Activated CD4-positive, alpha-beta T cell treated with anti-CD3 and anti-CD28 coated beads for 36 hours (primary cell): Measurements from ENCODE around the gene CBX2. TPM values are rescaled to one million over a fixed set of nuclear protein-coding genes. Genes with fewer than 3 reads are reported as not detected.

Experiments used
- ATAC-seq: fragments of 200-7000 bp; cut with Tn5 transposase; one replicate; pipeline ENCODE4 v1.10.0; 2021; ENCODE audit warnings: mild to moderate bottlenecking, moderate library complexity
- CTCF ChIA-PET: fragments of 350-600 bp; sonication (Branson Sonifier 250); formaldehyde crosslinking; loops from one replicate; lab custom pipeline; 2021; ENCODE audit warnings: antibody characterized with exemption; lab: Charles Lee
- POLR2A ChIA-PET: fragments of 350-600 bp; sonication (Branson Sonifier 250); formaldehyde crosslinking; loops from one replicate; lab custom pipeline; 2021; ENCODE audit warnings: antibody characterized with exemption, inconsistent platforms; lab: Charles Lee
- DNase-seq: peaks from one replicate; pipeline ENCODE4 v3.0.0-alpha.2; 2020
- H3K27ac Mint-ChIP-seq: one replicate; pipeline ENCODE4 v1.8.0; 2021; ENCODE audit warnings: mixed read lengths
- H3K27me3 Mint-ChIP-seq: one replicate; pipeline ENCODE4 v1.8.0; 2021; ENCODE audit warnings: mixed read lengths
- H3K36me3 Mint-ChIP-seq: one replicate; pipeline ENCODE4 v1.8.0; 2021; ENCODE audit warnings: low read depth, mixed read lengths
- H3K4me1 Mint-ChIP-seq: one replicate; pipeline ENCODE4 v1.8.0; 2021; ENCODE audit warnings: mixed read lengths
- H3K4me3 Mint-ChIP-seq: one replicate; pipeline ENCODE4 v1.8.0; 2021; ENCODE audit warnings: mild to moderate bottlenecking, moderate library complexity, mixed read lengths
- H3K9me3 Mint-ChIP-seq: one replicate; pipeline ENCODE4 v1.8.0; 2021; ENCODE audit warnings: low read depth, mixed read lengths
- intact Hi-C, 2 experiments: fragments of 100-400 bp; cut with DNase I in 1 of 2; cut with micrococcal nuclease in 1 of 2; formaldehyde crosslinking; loops; one replicate each; pipeline versions ENCODE4 v1.14.2 to v1.15.1; 2022 to 2024; cut with DNase I, micrococcal nuclease
- total RNA-seq, 2 experiments: library from RNA; stranded (reverse); gene quantifications; one replicate each; pipeline ENCODE4 v1.2.3, GENCODE V29; 2021

CBX2 gene
- total RNA-seq, 2 experiments from 2014 or later: 4.2 to 4.3 TPM

GRCh38 chr17:79796763-79797491 lies 19.0 kb downstream of the CBX2 start, which contains the start of gene CBX8:
TSS of gene CBX8 (minus strand) at chr17:79797077. CDS start at chr17:79796998, 79 bp downstream.
- peaks cover 35% of the 10 kb centered on the region for H3K27me3 Mint-ChIP-seq

GRCh38 chr17:79797492-79798298 lies 19.7 kb downstream of the CBX2 start:
- Mint-ChIP-seq H3K4me3 (peak overlapping the region; percentile 79), H3K36me3 (no peaks in the 10 kb centered on the region), H3K9me3 (peaks cover 1% of the 10 kb centered on the region), H3K27ac (no peak overlapping the region), H3K4me1 (peaks cover 34% of the 10 kb centered on the region), H3K27me3 (peaks cover 35% of the 10 kb centered on the region)
- POLR2A ChIA-PET: interaction anchor here (0.6 to 1.2 kb wide), 3 partner anchors 39 to 248 kb away, joined by 3 to 8 read pairs (median 3); partner anchors contain the start of gene CBX4
- DNase-seq: peak; percentile 17
- CTCF ChIA-PET: interaction anchor here (0.6 to 1.8 kb wide), 7 partner anchors 9 to 57 kb away, joined by 3 to 8 read pairs (median 3); no protein-coding TSS in a partner anchor
- intact Hi-C loops: loop anchor here (1.0 to 5.0 kb wide), 15 partner anchors 13 to 1549 kb away; partner anchors contain the start of genes CBX4 (in 2 of the 2), CBX2 (in 1 of the 2), CCDC40 (in 1 of the 2) and EIF4A3 (in 1 of the 2)
- ATAC-seq: peak; percentile 21

More at GRCh38 chr17:79796763-79797491, 19.0 kb downstream of the CBX2 start, which contains the start of gene CBX8:
- ATAC-seq: peak; percentile 88
- Mint-ChIP-seq H3K9me3 (peaks cover under 1% of the 10 kb centered on the region), H3K4me3 (peak within 1 kb of the TSS; percentile 79), H3K36me3 (no peaks in the 10 kb centered on the region), H3K4me1 (peaks cover 33% of the 10 kb centered on the region), H3K27ac (peak within 1 kb of the TSS; percentile 55)
- POLR2A ChIA-PET: interaction anchor here (0.6 to 1.3 kb wide), 6 partner anchors 14 to 1915 kb away, joined by 3 to 8 read pairs (median 3); partner anchors contain the start of gene CBX4
- intact Hi-C loops: loop anchor here (1.0 to 5.0 kb wide), 15 partner anchors 13 to 1549 kb away; partner anchors contain the start of genes CBX4 (in 2 of the 2), CBX2 (in 1 of the 2), CCDC40 (in 1 of the 2) and EIF4A3 (in 1 of the 2)
- CTCF ChIA-PET: interaction anchor here (0.7 to 1.8 kb wide), 8 partner anchors 8 to 200 kb away, joined by 3 to 8 read pairs (median 3); no protein-coding TSS in a partner anchor
- DNase-seq: peak; percentile 100

- peaks cover 39% of the 10 kb centered on the region for H3K27me3 Mint-ChIP-seq
- ATAC-seq (no peak), DNase-seq (peak; percentile 46)
- CTCF ChIA-PET: interaction anchor here (0.6 to 1.8 kb wide), 4 partner anchors 9 to 42 kb away, joined by 3 to 5 read pairs (median 4); no protein-coding TSS in a partner anchor
- H3K4me3 Mint-ChIP-seq: peak overlapping the region; percentile 35
- intact Hi-C loops: loop anchor here in 1 of 2 experiments (5.0 kb wide), 1 partner anchor 304 kb away; the partner anchor contains the start of gene GAA
- H3K27ac Mint-ChIP-seq: no peak overlapping the region
- POLR2A ChIA-PET: no interaction called here
- no peaks in the 10 kb centered on the region for H3K36me3 Mint-ChIP-seq
- H3K9me3 Mint-ChIP-seq: peaks cover 1% of the 10 kb centered on the region
- H3K4me1 Mint-ChIP-seq: peaks cover 34% of the 10 kb centered on the region
These were observed 20.6 kb downstream of the CBX2 start for GRCh38 chr17:79798299-79799173.

GRCh38 chr17:79799174-79799537 lies 21.2 kb downstream of the CBX2 start:
- Mint-ChIP-seq H3K4me3 (peak overlapping the region; percentile 39), H3K27ac (no peak overlapping the region), H3K4me1 (peaks cover 36% of the 10 kb centered on the region), H3K27me3 (peaks cover 39% of the 10 kb centered on the region), H3K9me3 (peaks cover 1% of the 10 kb centered on the region), H3K36me3 (no peaks in the 10 kb centered on the region)
- ChIA-PET CTCF (interaction anchor here (0.8 to 1.6 kb wide), 3 partner anchors 10 to 43 kb away, joined by 3 to 5 read pairs (median 4); no protein-coding TSS in a partner anchor), POLR2A (no interaction called here)
- DNase-seq (no peak), ATAC-seq (no peak)
- intact Hi-C loops: loop anchor here in 1 of 2 experiments (5.0 kb wide), 1 partner anchor 303 kb away; the partner anchor contains the start of gene GAA

GRCh38 chr17:79799538-79800324 lies 21.8 kb downstream of the CBX2 start:
- ATAC-seq (no peak), DNase-seq (peak; percentile 58)
- Mint-ChIP-seq H3K4me1 (peaks cover 41% of the 10 kb centered on the region), H3K27me3 (peaks cover 44% of the 10 kb centered on the region), H3K36me3 (no peaks in the 10 kb centered on the region), H3K9me3 (peaks cover 1% of the 10 kb centered on the region), H3K4me3 (peak overlapping the region; percentile 39), H3K27ac (no peak overlapping the region)
- CTCF ChIA-PET: interaction anchor here (0.8 to 1.6 kb wide), 4 partner anchors 10 to 42 kb away, joined by 3 to 5 read pairs (median 4); no protein-coding TSS in a partner anchor
- POLR2A ChIA-PET: no interaction called here
- intact Hi-C loops: loop anchor here in 1 of 2 experiments (5.0 to 10.0 kb wide), 2 partner anchors 303 to 1595 kb away; partner anchors contain the start of genes BAHCC1 and GAA

- H3K4me1 Mint-ChIP-seq: peaks cover 49% of the 10 kb centered on the region
- CTCF ChIA-PET: interaction anchor here (0.8 to 1.8 kb wide), 3 partner anchors 11 to 36 kb away, joined by 3 to 5 read pairs (median 4); no protein-coding TSS in a partner anchor
- intact Hi-C loops: loop anchor here in 1 of 2 experiments (10.0 kb wide), 1 partner anchor 1594 kb away; the partner anchor contains the start of gene BAHCC1
- peaks cover 47% of the 10 kb centered on the region for H3K27me3 Mint-ChIP-seq
- DNase-seq: peak; percentile 82
- H3K27ac Mint-ChIP-seq: no peak overlapping the region
- H3K4me3 Mint-ChIP-seq: peak overlapping the region; percentile 39
- H3K9me3 Mint-ChIP-seq: peaks cover 1% of the 10 kb centered on the region
- POLR2A ChIA-PET: no interaction called here
- no peaks in the 10 kb centered on the region for H3K36me3 Mint-ChIP-seq
- ATAC-seq: peak; percentile 8
These were observed 22.6 kb downstream of the CBX2 start for GRCh38 chr17:79800325-79801155.

- ChIA-PET CTCF (interaction anchor here (0.6 to 1.8 kb wide), 4 partner anchors 13 to 52 kb away, joined by 3 to 4 read pairs (median 4); no protein-coding TSS in a partner anchor), POLR2A (no interaction called here)
- Mint-ChIP-seq H3K27me3 (peaks cover 53% of the 10 kb centered on the region), H3K4me3 (no peak overlapping the region), H3K9me3 (peaks cover 1% of the 10 kb centered on the region), H3K4me1 (peaks cover 45% of the 10 kb centered on the region), H3K27ac (no peak overlapping the region), H3K36me3 (no peaks in the 10 kb centered on the region)
- DNase-seq (peak; percentile 25), ATAC-seq (no peak)
- intact Hi-C loops: loop anchor here in 1 of 2 experiments (10.0 kb wide), 1 partner anchor 1593 kb away; the partner anchor contains the start of gene BAHCC1
These were observed 23.4 kb downstream of the CBX2 start for GRCh38 chr17:79801156-79802038.
